Glomerular visceral epithelial cell (primary cell): ENCODE results near the gene ABCC11.

ENCODE experiments used
- DNase-seq: peaks from one replicate; pipeline ENCODE4 v3.0.0-alpha.2; 2016; ENCODE audit errors: extremely low spot score

Gene ABCC11

DNA sequence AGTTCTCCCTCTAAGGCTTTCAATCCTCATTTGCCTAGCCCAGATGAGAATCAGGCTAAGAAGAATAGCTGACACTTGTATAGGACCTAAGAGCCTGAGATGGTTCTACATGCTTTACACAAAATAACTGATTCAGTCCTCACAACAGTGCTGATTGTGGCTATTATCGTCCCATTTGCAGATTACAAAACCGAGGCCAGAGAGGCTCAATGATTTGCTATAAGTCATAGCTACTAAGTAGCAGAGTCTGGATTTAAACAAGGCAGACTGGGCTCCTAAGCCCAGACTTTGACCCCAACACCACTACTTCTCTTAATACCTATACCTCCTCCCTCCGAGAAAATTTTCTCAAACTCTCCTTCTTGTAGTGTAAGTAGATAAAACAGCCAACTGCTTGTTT, 114.6 kb downstream of the ABCC11 start:
- no peak for DNase-seq

DNA sequence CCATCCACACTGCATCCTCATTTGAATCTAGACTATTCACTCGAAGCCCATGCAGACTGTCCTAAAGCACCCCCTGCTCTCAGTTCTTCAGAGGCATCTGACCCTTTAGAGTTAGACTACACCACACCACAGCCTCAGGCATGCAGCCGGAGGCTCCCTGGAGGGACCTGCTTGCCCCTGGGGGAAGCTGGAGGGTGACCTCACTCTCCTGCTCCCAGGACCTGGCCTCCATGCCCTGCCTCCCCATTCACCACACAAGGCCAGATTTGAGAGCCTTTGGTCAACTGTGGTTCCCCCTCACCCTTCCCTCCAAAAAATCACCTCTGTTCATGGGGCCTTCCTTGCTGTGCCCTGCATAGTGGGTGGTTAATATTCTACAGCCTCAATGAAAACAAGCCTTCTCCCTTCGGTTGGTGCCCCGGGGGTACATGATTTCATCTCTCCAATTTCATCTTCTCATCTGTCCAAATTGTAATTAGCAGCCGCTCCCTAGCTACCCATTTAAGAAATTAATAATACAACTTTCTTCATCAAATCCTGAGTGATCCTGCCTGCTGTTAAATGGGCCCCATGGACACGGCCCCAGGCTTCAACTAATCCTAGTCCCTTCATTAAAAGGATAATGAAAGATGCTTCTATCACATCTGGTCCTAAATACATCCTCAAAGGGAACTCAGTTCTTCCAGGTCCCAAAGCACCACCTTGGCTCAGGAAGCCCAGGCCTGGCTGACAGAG, 116.0 kb downstream of the ABCC11 start:
- no peak for DNase-seq

DNA sequence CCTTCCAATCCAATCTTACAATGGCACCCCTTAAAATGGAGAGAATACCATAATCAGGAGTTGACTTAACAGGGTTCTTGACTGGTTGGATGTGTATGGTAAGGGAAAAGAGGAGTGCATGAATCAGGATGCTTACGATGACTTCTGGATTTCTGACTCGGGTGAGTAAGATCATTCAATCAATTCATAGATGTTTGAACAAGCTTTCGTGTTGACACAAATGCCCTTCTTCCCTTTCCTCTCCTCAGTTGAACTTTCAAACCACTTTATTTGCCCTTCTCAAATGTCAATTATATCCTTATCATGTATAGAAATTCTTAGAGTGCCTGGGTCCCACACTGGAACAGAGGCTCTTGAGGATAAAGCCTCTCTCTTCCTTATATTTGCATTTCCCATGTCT, 117.4 kb downstream of the ABCC11 start:
- no peak for DNase-seq

DNA sequence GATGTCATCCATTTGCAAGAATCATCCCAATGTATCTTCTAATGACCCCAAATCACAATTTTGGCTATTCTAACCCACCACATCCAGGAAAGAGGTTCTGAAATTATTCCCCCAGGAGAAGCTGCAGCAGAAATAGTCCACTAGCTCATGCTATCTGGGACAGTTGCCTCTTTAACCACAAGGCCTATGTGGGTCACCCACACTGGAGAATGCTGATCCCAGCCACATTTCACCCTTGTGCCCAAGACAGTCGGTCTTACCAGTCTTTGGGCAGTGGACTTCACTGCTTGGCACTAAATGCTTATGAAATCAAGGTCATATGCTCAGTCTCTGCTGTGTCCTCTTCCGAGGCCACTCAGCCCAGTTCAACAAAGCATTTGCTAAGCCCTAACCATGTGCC, 118.6 kb downstream of the ABCC11 start:
- DNase-seq = no peak

DNA sequence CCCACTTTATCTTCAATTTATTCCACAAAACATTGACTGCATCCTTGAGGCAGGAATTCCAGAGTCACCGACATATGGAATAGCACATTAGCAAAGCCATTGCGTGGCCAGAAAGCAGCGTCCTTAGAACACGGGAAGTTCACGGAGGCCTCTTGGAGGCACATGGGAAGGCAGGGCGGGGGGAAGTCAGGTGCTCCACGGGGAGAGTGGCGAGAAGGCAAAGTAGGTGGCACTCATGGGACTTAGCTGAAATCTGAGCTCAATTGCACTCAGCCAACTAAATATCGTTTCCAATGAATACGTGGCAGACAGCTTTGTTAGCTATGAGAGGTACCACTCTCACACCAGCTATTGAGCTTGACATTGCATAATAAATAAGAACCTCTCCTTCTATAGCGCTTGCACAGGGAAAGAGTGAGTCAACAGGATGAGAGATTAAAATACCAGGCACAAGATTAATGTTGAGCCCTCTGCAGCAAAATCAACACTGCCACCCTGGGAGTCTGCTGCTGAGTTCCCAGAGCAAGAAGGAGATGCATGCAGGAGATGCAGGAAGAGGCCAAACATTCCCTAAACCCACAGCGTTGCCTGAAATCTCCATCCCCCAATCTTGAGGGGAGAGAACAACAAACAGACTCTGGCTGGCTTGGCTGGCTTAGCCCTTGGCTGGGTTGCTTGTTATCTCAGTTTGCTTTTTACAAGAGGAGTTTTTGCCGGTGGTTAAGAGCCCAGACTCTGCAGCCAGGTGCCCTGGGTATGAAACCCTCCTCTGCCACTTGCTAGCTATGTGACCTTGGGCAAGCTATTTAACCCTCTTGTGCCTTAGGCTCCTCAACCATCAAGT, 120.3 kb downstream of the ABCC11 start:
- DNase-seq = peak; percentile 82

DNA sequence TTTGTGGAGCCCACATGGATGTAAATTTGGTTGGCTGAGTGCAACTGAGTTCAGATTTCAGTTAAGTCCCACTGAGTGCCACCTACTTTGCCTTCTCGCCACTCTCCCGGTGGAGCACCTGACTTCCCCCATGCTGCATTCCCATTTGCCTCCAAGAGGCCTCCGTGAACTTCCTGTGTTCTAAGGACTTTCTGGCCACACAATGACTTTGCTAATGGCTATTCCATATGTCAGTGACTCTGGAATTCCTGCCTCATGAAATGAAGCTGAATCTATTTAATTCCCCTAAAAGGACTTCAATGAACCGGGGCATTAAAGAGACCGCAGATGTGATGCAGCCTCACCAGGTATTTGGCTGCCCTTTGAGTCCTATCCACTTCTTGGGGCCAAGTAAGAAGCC, 121.5 kb downstream of the ABCC11 start:
- peak; percentile 13 for DNase-seq

DNA sequence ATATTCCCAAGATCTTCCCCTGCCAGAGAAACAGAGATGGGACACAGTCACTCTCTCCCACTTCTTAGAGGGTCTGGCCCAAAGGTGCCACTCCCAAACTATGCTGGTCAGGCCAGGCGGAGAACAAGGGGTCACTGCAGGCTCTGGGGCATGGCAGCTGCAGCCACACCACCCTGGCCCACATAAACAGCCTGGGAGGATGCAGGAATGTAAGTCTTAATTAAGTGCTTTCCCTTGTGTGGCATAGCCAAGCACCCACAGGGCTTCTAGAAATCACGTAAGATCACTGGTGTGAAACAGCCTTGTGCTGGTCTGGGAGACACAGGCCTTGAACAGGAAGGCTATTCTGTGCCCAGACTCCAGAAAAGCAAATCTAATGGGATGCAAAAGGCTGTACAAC, 123.1 kb downstream of the ABCC11 start:
- DNase-seq = peak; percentile 57

DNA sequence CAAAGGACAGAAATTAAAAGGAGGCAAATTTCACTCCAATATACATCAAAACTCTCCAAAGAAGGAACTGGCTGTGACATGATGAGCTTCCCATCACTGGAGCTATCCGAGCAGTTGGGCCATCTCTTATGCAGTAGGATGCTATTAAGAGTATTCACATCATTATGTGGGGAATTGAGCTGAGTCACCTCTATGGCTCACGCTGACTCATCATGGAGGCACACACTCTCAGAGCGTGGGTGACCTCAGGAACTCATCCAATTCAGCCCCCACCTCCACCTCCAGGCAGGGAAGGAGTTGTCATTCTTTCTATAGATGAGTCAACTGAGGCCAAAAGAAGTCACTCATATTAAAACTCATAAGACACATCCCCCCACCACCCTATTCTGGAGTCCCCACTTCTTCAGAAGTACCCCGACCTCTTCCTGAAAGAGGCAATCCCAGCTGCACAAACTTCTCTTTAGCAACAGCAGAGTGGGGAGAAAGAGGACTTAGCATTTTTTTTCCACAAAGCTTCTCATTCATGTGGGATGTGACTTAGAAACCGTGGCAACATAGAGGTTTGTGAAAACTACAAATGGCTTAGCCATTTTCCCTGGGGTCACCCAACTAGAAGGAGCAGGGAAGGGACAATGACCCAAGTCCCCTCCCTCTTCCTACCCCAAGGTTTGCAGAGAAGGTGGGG, 124.1 kb downstream of the ABCC11 start:
- peak; percentile 94 for DNase-seq

DNA sequence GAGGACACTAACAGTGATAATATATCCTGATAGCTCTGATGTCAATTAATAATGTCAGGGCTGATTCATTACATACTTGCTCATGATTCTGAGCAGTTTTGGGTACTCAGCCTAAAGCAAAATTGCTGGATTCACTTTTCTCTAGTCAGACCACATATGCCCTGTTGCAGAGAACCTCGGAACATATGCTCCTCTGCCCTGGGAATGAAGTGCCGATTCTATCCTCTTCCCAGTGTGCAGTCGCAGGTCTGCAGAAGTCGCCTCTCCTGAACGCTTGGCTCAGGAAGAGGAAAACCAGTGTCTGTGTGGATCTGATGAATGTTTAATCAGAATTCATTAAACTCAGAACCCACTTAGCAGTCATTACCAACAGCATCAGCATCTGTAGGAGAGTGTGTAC, 126.1 kb downstream of the ABCC11 start:
- DNase-seq = no peak

DNA sequence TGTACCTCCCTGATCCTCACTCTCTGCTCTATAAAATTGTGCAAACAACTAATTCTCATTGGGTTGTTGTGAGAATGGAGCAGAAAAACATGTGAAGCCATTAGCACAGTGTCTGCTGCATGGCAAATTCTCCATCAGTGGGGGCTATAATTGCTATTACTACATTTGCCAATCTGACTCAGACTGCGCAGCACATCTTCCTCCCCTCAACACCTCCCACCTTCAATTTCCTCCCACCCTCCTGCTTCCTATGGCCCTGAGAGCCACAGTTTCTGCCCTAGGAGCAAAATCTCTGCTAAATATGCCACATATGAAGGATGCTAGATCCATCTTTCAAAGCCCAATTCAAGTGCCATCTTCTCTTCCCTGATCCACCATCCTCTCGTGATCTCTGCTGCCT, 128.5 kb downstream of the ABCC11 start:
- no peak for DNase-seq

DNA sequence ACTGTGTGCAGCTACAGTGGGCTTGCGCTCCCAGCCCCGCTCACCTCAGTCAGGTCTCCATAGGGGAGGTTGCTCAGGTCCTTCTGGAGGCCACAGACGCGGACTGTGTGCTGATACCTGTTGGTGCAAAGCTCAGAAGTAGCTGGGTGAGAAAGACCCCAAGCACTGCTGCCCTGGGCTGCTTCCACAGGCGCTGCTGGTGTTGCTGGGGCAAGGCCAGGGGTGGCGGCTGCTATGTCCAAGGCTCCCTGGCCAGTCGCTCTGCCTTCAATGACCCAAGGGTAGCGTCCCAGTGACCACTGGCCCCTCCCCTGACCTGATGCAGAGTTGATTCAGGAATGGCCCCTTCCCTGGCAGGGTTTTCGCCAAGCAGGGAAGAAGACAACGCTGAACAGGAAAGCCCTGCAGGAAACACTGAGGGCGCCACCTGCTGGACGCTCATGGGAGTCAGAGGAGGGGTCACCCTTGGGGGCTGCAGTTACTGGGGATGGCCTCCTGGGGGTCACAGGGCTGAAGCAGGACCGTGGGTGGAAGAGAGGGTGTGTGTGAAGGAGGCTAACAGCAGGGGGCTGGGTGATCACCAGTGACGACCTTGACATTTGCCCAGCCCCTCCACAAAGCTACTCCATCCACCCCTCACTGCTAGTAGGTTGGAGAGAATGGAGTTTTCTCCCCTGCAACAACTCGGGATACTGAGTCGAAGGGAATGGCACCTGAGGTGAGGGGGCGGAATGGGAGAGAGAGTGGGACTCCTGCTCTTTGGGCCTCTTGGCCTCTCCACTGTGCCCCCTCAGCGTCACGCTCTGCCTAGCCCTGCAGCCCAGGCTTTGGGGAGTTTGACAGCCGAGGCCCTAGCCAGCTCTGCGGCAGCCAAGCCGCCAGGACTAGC, 129.9 kb downstream of the ABCC11 start:
- DNase-seq = peak; percentile 37
